GM19043 (cell line): ENCODE results near the gene ZNF454.

Source experiments
- ATAC-seq: cut with Tn5 transposase; IDR thresholded peaks from one replicate; pipeline ENCODE4 v1.9.1; 2021; ENCODE audit warnings: low read depth; ENCODE audit not compliant: unreplicated experiment

ZNF454 gene

GRCh38 chr5:178992291-178992895 lies 51.4 kb downstream of the ZNF454 start:
- no peak for ATAC-seq

GRCh38 chr5:178993236-178993765 lies 52.3 kb downstream of the ZNF454 start:
- no peak for ATAC-seq

- ATAC-seq: no peak
Measured at GRCh38 chr5:178993955-178994579, 53.1 kb downstream of the ZNF454 start.

GRCh38 chr5:178994580-178995340 lies 53.8 kb downstream of the ZNF454 start, which contains the start of gene GRM6:
TSS of gene GRM6 (minus strand) at chr5:178995320. CDS start at chr5:178994944, 376 bp downstream.
- no peak for ATAC-seq

GRCh38 chr5:178995341-178995690 lies 54.3 kb downstream of the ZNF454 start:
- ATAC-seq: no peak

- ATAC-seq: no peak
Measured at GRCh38 chr5:178996156-178996555, 55.2 kb downstream of the ZNF454 start.

- no peak for ATAC-seq
Measured at GRCh38 chr5:178997191-178997590, 56.2 kb downstream of the ZNF454 start.

GRCh38 chr5:178998441-178998840 lies 57.4 kb downstream of the ZNF454 start:
- no peak for ATAC-seq

- no peak for ATAC-seq
Measured at GRCh38 chr5:179006564-179006963, 65.6 kb downstream of the ZNF454 start.

GRCh38 chr5:179008667-179009066 lies 67.7 kb downstream of the ZNF454 start:
- no peak for ATAC-seq
